Inflammatory macrophage treated with lipopolysaccharide for 4 hours (primary cell): ENCODE measurements around the gene TBX15.
"Not testable (repeated sequence)": the region's sequence is repeated elsewhere in the genome, so short reads cannot be mapped to it uniquely, and the experiment has no call there.

Experiments used
- DNase-seq: peaks from one replicate; pipeline ENCODE4 v3.0.0-alpha.2; 2020

Gene TBX15

DNA sequence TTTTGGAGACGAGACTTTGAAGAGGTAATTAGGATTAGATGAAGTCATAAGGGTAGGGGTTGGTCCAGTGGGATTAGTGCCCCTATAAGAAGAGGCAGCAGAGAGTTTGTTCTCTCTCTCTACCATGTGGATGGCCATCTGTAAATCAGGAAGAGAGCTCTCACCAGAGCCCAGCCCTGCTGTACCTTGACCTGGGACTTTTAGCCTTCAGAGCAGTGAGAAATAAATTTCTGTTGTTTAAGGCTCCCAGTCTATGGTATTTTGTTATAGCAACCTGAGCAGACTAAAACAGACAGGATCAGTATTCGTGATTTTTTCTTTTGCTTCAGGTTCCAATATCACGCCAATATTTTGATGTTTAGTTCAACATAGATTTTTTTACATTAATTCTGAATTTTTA lies 30.0 kb downstream of the TBX15 start:
- no peak for DNase-seq

DNA sequence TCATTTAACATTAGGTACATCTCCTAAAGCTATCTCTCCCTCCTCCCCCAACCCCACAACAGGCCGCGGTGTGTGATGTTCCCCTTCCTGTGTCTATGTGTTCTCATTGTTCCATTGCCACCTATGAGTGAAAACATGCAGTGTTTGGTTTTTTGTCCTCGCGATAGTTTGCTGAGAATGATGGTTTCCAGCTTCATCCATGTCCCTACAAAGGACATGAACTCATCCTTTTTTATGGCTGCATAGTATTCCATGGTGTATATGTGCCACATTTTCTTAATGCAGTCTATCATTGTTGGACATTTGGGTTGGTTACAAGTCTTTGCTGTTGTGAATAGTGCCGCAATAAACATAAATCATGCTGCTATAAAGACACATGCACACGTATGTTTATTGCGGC lies 30.6 kb downstream of the TBX15 start:
- not testable (repeated sequence) for DNase-seq

DNA sequence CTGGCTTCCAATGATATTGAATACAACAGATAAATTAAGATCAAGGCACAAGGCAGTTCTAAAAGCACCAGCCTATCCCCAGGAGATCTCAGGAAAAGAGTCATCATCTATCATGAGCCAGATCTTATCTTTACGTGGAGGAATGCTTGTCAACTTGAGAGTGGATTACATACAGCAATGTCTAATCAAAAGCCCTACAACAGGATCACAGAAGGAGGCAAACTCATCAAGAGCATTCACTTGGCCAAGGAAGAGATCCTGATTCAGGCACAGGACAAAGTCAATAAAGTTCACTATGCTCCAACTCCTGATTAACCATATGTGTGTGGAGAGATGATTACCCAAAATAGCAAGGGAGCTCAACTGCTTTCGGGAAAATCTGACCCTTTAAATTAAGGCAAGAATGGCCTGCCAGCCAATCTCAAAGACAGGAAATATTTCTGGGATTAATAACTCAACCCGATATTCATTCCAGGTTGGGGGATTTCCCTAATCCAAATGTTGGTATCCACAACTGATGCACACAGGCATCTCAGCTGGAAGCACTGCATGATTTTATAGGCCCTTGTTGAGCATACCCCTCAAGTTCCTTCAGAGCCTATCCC lies 33.7 kb downstream of the TBX15 start:
- no peak for DNase-seq

DNA sequence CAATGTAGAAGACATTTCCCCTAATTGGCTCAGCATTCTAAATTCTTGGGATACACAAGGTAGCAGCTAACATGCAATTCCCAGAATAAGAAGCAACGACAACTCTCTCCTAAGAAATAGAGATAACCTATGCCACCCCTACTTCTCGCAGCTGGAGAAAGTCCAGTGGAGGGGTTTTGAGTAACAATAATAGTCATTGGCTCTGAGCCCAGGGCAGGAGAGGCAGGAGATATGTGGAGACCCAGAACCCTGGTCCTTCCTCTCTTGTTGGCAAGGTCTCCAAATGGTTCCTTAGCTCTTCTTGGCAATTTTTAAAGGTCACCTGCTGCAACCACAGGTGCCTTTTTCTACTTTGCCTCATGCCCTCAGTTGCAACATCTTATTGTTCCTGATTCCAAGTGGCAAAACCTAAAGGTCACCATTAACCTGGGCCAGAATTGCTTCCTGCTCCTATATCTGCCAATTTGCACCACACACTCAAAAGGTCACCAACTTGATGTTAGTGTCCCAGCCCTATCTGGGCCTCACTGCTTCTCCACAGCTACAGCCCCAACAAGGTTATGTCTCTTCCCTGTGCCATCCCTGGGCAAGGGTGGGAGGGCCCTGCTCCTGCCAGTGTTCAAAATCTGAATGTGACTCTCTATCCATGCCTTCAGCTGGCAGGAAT lies 36.7 kb downstream of the TBX15 start:
- DNase-seq: no peak

DNA sequence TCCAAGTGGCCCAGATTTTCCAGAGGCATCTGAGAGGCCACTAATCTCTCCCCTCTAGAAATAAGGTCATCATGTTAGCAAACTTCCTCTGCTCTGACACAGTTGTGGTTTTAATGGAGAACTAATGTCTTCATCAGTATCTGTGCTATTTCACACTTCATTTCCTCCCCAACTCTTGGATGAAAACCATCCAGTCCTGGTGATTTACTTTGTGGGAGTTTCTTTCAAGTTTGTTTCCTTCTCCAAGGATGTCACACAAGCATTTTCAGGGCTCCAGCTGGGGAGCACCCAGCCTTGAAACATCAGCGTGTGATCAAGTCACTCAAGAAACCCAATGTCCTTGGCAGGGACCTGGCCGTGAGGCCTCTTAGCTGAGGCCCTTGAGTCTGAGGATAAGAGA lies 38.8 kb downstream of the TBX15 start:
- DNase-seq: no peak

DNA sequence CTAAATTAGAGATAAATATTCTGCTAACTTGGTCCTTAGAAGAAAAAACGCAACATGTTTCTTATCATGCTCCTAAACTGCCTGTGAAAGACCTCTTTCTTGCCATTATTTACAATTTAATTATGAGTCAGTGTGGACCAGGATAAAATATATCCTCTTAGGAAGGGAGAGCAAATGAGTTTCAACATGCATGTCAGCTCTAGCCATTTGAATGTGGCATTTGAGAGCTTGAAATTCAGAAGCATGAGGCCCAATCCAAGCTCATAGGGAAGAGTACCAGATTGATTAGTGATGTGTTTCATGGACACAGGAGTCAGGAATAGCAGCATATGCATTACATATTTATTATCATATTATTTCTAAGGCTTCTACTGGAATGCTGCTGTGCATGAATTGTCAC lies 39.3 kb downstream of the TBX15 start:
- DNase-seq: no peak

DNA sequence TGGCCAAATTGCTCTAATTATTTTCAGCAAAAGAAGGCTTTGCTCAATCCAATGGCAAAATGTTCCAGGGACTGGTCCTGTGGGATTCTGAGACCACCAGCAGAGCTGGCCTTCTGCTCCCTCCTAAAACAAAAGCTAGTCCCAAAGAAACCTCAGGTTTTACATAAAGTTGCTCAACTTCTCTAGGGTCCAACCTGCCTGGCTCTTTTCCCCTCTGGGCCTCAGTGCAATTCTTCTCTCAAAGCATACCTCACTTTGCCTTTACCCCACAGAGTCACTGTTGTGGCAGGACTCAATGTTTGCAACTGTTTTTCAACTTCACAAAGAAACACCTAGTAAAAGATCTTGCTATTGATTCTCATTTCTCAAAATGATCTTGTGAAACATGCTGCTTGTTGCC lies 39.8 kb downstream of the TBX15 start:
- no peak for DNase-seq

DNA sequence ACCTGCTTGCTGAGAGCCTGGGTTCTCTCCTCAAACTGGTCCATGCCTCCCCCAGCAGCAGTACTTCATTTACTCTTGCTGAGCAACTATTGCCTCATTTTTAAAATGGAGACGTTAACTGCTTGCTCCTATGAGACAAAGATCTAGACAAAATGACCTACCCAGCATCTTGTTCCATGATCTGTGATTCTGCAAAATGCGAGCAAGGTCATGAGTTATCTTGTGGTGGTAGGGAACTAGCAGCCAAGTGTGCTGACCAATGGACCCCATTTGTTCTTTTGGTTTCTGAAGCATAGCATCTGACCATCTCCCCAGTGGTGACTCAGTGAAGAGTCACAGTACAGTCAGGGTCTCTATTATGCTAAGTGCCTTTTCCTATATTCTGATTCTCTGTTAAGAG lies 40.4 kb downstream of the TBX15 start:
- DNase-seq: no peak

DNA sequence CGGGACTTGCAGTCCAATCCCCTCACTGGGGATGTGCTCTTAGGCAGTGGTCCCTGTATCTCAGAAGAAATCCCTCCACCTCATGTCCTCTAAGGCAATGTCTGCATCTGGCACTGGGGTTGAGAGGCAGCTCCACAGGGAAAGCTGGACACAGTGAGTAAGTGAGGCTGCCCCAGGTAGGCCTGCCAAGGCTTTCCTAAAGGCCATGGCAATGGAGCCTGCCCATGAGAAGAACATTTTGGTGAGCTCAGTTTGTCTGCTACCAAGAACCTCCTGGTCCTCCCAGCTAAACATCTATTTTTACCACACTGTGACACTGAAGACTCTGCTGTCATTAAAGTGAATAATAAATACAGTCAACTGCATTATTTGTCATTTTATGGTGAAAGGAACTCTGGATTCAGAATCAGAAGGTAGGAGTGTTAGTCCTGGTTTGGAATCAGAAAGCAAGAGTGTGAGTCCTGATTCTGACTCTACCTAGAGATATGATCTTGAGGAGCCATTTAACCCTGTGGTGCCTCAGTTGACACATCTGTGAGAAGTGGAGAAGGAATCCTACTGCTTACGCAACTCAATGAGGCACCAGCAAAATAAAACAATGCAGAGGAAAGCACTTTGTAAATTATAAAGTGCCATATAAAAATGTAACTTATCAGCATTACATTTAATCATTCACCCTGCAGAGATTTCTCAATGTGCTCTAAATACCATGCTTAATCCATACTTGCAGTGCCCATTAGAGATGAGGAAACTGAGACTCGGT lies 41.0 kb downstream of the TBX15 start:
- no peak for DNase-seq

DNA sequence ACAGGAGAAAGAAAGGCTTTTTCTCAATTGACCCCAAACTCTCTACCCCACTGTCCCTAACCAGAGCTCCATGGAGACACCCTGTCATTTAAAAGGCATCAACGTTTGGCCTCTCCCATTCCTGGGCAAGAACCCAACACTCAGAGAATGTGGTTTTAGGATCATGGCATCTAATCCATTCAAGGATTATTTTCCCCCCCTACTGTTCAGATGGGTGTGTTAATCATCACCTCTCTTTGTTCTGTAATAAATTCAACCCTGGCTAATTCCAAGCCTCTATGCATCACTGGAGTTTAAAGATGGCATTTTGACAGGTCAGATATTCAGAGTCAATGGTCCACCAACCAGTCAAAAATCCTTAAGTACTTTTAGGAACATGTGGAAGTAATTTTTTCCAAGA lies 42.7 kb downstream of the TBX15 start:
- no peak for DNase-seq

DNA sequence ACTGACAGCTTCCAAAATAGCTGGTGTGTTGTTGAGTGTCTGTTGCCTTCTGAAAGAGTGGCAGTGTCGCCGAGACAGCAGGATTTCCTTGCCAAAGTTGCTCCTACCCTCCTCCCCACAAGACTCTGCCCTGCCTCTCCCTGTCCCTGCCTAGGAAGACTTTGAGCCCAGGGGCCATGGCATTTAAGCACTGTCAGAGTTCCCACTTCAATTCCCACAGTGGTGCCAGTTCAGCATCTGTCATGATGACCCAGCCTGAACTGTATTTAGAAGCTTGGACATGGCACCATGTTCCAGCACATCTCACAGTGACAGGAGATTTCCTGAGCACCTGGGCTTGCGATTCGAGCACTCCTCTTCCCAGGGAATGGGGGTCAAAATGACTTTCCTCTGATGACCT lies 43.6 kb downstream of the TBX15 start:
- no peak for DNase-seq

DNA sequence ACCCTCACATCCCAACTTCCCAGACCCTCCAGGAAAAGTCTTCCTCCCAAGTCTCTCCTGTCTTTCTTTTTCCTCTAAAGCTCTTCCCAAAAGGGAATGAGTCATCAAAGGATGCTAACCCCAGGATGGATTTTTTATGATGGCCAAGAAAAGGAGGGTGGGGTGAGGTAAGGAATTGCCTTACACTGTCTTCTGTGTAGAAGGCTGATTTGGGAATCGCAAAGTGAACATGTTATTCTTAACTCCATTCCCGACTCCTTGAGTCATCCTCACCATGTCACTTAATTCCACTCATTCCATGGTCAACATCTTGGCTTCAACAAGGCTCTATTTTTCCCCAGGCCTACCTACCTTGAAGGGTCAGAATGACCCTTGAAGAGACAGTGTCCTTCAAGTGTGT lies 44.0 kb downstream of the TBX15 start:
- no peak for DNase-seq

DNA sequence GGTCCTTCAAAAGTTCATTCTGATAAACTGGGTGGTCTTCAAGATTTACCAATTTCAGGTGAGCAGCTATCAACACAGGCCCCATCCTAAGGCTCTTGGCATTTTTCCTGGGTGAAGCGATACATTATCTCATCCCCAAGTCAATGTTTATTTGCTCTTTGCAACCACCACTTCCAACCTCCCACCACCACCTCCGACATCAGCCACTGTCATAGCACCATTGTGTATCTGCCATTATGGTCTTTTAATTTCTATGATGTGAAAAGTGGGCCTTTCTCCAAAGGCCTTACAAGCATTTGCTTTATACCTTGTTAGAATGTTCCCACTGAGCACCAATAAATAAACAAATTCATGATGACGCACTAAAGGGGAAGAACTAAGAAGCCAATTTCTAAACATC lies 47.2 kb downstream of the TBX15 start:
- no peak for DNase-seq

DNA sequence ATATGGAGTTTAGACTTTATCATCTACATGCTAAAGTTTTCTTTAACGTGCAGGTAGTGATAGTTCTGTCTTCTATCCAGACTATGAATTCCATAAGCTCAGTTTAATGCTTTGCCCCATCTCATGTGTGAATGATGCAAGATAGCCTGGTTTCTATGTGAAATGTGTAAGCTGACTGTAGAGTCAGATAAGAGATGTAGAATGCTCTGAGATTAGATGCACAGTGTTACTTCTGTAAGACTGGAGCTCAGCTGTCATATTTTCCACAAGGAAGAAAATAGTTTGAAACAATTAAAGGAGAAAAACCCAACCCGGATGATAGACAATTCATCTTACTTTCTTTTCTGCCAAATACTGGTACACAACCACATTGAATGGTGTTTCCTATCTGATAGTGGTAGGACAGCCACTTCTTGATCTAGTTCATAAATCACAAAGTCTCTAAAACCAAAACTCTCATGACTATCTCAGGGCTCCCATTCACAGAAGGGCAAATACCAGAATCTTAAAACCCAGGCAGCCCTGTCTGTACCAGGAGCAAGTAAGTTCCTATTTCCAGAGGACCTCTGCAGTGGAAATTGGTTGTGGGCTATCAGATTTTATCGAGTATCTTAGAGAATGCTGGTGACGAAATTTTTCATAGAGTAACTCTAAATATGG lies 50.6 kb downstream of the TBX15 start:
- no peak for DNase-seq

DNA sequence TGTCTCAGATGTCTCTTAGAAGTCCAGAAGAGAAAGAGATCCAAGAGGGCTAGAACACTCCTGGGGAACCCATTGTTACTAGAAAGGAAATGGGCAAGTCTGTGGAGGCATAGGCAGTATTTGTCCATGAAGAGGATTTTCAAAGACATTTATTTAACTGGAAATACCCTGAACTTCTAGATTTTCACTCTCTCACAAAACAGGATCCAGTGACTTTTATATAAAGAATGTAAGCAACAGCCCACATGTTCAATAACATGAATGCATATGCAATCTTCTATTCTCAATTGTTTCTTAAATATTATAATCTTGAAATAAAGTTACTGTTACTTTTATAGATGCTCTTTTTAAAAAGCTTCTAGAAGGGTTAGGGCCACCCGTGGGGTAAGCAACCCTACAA lies 53.4 kb downstream of the TBX15 start:
- DNase-seq: no peak

DNA sequence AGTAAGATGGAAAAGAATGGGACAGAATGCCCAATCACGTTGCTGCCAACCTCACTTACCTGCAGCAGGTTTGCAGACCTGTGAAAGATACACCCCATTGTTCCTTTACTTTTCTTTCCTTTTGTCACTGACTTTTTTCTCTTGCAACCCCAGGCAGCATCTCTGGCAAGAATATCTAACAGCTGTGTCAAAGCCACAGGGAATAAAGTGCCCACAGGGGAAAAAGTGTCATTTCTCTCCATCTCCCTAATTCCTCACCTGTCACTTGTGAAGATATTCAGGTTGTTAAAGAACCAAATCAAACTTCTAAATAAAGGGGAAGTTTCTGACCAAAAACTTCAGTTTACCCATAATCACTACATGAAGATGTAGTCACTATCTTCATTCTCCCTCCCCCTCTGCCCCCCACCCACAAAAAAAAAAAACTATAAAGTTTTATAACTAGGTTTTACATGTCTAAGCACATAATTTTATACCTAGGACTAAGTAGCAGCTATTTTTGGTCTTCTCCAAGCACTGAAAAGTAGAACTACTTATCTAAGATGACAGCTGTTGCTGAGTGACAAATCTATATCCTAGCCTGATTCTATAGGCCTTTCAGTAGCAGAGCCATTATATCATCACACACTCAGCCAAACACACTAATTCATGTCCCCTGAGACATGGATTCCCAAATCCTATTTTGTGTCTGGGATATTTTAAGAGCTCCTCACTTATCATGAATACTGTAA lies 54.9 kb downstream of the TBX15 start:
- no peak for DNase-seq

DNA sequence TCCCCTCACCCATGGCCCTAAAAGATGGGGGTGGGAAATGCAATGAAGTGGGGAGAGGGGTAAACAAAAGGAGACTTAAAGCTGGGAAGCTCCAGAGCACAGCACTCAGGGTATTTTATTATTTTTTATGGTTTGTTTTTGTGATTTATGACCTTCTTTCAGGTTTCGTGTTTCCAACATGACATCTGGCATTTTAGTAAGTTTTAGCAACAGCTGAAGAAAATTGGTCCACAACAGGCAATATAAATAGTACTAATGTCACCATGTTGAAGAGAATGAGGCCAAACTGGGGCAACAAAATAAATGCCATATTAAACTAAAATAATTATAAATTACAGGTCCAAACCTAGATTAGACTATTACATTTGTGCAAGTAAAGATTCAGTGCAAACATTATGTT lies 56.3 kb downstream of the TBX15 start:
- DNase-seq: no peak

DNA sequence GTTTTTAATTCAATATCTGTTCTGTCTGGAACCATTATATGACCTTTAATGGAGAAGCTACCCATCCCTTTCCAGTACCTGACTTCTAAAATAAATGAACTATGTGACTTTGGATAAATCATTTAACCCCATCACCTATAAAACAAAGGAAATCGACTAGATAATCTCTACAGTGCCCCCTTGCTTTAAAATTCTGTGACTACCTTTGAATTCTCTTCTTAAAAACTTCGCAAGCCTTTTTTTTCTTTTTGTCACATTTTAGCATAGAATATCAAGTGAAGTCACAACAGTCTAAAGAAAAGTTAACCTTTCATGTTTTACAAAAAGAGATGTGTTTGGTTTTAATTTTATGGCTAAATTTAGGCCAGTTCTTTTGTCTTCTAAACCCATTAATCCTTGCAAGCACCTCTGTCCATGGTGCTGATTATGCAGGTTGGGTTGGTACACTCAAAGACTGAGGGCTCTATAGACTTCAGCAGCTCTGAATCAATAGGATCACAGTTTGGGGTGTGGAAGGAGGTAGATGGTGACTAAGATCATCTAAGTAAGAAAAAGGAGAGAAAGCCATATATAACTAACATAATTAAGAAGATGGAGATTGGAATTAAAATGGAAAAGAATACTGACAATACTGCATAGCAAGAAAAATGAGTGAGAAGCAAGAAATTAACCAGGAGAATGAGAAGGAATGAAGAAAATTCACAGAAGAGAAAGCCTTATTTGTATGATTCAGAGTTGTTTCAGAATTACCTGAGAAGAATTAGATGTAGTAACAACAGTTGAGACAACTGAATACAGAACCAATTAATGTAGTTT lies 59.2 kb downstream of the TBX15 start:
- DNase-seq: no peak

DNA sequence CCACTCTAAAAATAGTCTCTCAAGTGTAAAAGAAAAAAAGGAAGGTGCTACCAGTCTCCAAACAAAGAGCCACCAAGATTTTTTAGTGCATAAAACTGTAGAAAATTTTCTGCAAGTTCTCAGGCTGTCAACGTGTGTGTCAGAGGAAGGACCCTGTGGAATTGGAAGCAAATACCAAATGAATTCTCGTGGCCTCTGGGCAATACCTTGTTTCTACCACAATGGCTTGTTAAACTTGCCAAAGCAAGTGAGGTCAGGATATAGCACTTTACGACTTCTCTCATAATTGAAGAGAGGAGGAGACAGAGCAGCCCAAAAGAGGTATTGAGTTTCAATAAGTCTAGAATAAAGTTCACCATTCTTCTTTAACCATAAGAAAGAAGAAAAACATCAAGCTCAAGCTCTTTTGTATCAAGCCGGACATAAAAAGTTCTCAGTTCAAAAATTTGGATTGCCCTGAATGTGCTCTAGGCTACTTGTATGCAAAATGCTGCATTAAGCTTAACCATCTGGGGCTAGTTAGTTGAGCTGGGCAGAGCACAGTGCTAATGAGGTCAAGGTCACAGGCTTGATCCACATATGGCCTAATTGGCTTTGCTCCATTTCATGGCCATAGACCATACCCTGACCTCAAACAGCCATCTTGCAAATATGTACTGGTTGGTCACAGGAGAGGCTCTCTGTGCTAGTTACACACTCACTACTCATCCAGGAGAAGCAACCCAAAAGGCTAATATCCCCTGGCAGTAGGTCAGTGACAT lies 60.5 kb downstream of the TBX15 start:
- DNase-seq: no peak

DNA sequence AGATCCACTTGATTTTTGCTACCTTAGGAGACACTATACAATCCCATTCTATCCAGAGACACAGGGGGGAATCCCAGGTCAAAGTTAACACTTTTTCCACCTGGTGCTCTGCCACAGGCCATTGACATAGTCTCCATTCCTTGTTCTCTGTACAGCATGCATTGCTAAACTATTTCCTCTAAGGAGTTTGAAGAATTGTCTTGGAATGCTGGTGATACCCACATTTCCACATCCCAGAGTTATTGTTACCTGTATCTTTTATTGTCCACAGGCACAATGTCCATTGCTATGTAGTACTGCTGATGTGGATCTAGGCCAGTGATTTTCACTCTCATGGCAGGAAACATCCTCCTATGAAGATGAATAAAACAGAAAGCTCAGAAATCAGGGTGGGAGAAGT lies 61.9 kb downstream of the TBX15 start:
- no peak for DNase-seq

DNA sequence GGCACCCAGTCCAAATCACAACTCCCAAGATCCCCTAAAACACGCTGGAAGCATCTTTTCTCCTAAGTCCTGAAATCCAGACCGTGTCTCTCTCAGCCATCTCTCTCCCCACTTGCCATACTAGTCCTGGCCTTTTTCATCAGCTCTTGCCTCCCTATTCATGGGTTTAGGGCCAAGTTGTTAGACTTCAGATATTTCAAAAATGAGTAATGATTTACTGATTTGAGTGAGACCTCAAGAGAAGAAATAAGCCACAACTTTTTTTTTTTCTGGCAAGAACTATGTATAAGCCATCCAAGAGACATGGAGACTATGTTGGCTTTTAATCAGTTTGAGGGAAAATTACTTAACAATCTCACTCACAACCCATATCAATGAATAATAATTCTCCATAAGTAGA lies 62.5 kb downstream of the TBX15 start:
- no peak for DNase-seq

DNA sequence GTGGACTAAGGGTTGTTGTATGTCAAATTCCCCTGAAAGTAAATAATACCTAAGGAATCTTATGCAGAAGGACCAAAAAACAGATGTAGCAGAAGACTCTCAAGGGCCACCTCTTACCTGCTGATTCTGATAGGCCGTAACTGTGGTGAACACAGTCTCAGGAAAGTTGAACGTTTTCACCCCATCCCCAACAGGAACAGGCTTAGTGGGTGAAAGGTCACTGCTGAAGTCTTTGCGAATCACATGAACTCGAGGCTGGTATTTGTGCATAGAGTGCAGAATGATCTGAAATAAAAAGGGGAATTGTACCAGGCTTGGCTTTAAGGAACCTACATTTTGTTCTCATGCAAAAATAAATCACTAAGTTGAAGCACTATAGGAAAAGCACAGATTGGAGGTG lies 64.8 kb downstream of the TBX15 start:
- no peak for DNase-seq
